Neural cell (in vitro differentiated cells): ENCODE results near the gene NF1. TPM values are rescaled to one million over a fixed set of nuclear protein-coding genes. Genes with fewer than 3 reads are reported as not detected.

Experiments
- H2AFZ ChIP-seq: fragments of 200-600, 300-800 bp; sonication (generic), shearing (Covaris generic); 2 replicates; pipeline ENCODE4 v1.6.0; 2014; ENCODE audit warnings: low read depth, mild to moderate bottlenecking, antibody characterized with exemption, low read length, moderate library complexity
- H3F3A ChIP-seq: fragments of 200-600 bp; shearing (Covaris generic); 2 replicates; pipeline ENCODE4 v1.6.1; 2016; ENCODE audit warnings: mild to moderate bottlenecking, moderate library complexity, mixed read lengths, antibody characterized with exemption, low read length; ENCODE audit not compliant: insufficient read depth, poor library complexity, severe bottlenecking
- H3K27ac ChIP-seq: fragments of 200-600, 300-800 bp; sonication (generic), shearing (Covaris generic); 2 replicates; pipeline ENCODE4 v1.5.1; 2014; ENCODE audit warnings: mild to moderate bottlenecking, low read length, moderate library complexity
- H3K27me3 ChIP-seq: fragments of 300-800, 200-600 bp; sonication (generic), shearing (Covaris generic); 2 replicates; pipeline ENCODE4 v1.6.0; 2014; ENCODE audit warnings: mild to moderate bottlenecking, low read depth, low read length, moderate library complexity; ENCODE audit not compliant: insufficient read depth
- H3K36me3 ChIP-seq: fragments of 300-800, 200-600 bp; sonication (generic), shearing (Covaris generic); 2 replicates; pipeline ENCODE4 v1.5.1; 2014; ENCODE audit warnings: mild to moderate bottlenecking, antibody characterized with exemption, low read length, moderate library complexity; ENCODE audit not compliant: insufficient read depth
- H3K4me2 ChIP-seq: fragments of 300-800, 200-600 bp; sonication (generic), shearing (Covaris generic); 2 replicates; pipeline ENCODE4 v1.6.0; 2014; ENCODE audit warnings: mild to moderate bottlenecking, low read length
- H3K4me3 ChIP-seq: fragments of 300-800, 200-600 bp; sonication (generic), shearing (Covaris generic); 2 replicates; pipeline ENCODE4 v1.5.1; 2014; ENCODE audit warnings: mild to moderate bottlenecking, low read length, moderate library complexity
- H3K79me2 ChIP-seq: fragments of 200-600 bp; shearing (Covaris generic); replicated peaks from 2 replicates; pipeline ENCODE4 v1.6.0; 2014; ENCODE audit warnings: mild to moderate bottlenecking, low read length, moderate library complexity; ENCODE audit not compliant: insufficient read depth
- H3K9ac ChIP-seq: fragments of 300-800, 200-600 bp; sonication (generic), shearing (Covaris generic); 2 replicates; pipeline ENCODE4 v1.6.1; 2016; ENCODE audit warnings: mild to moderate bottlenecking, low read length, mixed read lengths
- H3K9me2 ChIP-seq: fragments of 200-600 bp; shearing (Covaris generic); 2 replicates; pipeline ENCODE4 v1.6.1; 2016; ENCODE audit warnings: mild to moderate bottlenecking, low read length, mixed read lengths; ENCODE audit not compliant: insufficient read depth
- H3K9me3 ChIP-seq: fragments of 200-600, 300-800 bp; sonication (generic), shearing (Covaris generic); 2 replicates; pipeline ENCODE4 v1.6.1; 2016; ENCODE audit warnings: mild to moderate bottlenecking, mixed run types, low read length, moderate library complexity, mixed read lengths
- H4K20me1 ChIP-seq: fragments of 200-600 bp; shearing (Covaris generic); 2 replicates; pipeline ENCODE4 v1.6.1; 2016; ENCODE audit warnings: mild to moderate bottlenecking, mixed run types; ENCODE audit not compliant: insufficient read depth
- EP300 ChIP-seq: fragments of 450-650 bp; conservative IDR thresholded peaks from 2 replicates; pipeline ENCODE4 v1.6.1; 2014; ENCODE audit warnings: antibody characterized with exemption, mild to moderate bottlenecking, moderate library complexity; ENCODE audit not compliant: poor library complexity, severe bottlenecking
- EZH2 ChIP-seq: fragments of 200-600, 300-800 bp; shearing (Covaris generic), sonication (generic); IDR thresholded peaks from 2 replicates; pipeline ENCODE4 v1.6.1; 2014; ENCODE audit warnings: antibody characterized with exemption, low read length, borderline replicate concordance, mild to moderate bottlenecking; ENCODE audit not compliant: insufficient read depth, poor library complexity, severe bottlenecking
- MXI1 ChIP-seq: fragments of 450-650 bp; conservative IDR thresholded peaks from 2 replicates; pipeline ENCODE4 v1.6.1; 2014; ENCODE audit warnings: antibody characterized with exemption, mild to moderate bottlenecking; ENCODE audit not compliant: poor library complexity, severe bottlenecking
- POLR2AphosphoS5 ChIP-seq: IDR thresholded peaks from 2 replicates; pipeline ENCODE4 v1.6.1; 2012
- RAD21 ChIP-seq: fragments of 450-650 bp; conservative IDR thresholded peaks from 2 replicates; pipeline ENCODE4 v1.6.1; 2014; ENCODE audit warnings: antibody characterized with exemption, mild to moderate bottlenecking, moderate library complexity
- REST ChIP-seq: IDR thresholded peaks from 2 replicates; pipeline ENCODE4 v1.6.1; 2012; ENCODE audit warnings: borderline replicate concordance
- SMC3 ChIP-seq: fragments of 450-650 bp; conservative IDR thresholded peaks from 2 replicates; pipeline ENCODE4 v1.6.1; 2014; ENCODE audit warnings: antibody characterized with exemption, mild to moderate bottlenecking, moderate library complexity; ENCODE audit not compliant: poor library complexity
- TAF1 ChIP-seq: IDR thresholded peaks from 2 replicates; pipeline ENCODE4 v1.6.1; 2012; ENCODE audit warnings: low read depth
- polyA plus RNA-seq: library from polyadenylated mRNA; depleted of rRNA; stranded (reverse); fragments of >200 nt; gene quantifications from 2 replicates; pipeline ENCODE4 v1.2.3, GENCODE V29; 2014
- TF ChIP-seq, protein P1 (sequence below): fragments of 450-650 bp; IDR thresholded peaks from 2 replicates; pipeline ENCODE4 v1.5.1; 2014; ENCODE audit warnings: antibody characterized with exemption, mild to moderate bottlenecking, moderate library complexity; ENCODE audit not compliant: poor library complexity, severe bottlenecking

NF1 gene
- polyA plus RNA-seq, 1 donor from 2014 or later, result 22.4 TPM

DNA sequence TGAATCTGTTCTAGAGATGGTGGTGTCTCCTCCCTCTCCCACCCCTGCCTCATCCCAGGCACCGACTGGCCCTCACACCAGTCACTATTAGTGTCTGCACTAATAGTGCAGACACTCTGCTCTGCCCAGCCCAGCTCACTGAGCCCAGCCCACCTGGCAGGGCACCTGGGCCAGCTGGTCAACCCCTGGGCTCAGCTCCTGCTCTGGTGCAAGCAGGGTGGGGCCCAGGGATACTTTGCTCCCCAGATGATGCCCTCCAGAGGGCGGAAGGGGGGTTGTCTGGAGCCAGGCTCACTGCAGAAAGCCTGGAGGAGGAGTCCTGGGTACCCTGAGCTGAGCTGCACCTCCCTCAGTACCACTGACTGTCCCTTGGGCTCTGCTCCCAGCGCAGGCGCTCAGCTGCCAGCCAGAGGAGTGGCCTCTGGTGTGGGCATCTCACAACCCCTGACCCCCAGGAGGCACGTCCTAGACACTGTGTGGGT, 311.2 kb downstream of the NF1 start:
- TF ChIP-seq TAF1, result no peak
- TF ChIP-seq MXI1, result no peak
- no peak for TF ChIP-seq EP300
- TF ChIP-seq, protein P1, sequence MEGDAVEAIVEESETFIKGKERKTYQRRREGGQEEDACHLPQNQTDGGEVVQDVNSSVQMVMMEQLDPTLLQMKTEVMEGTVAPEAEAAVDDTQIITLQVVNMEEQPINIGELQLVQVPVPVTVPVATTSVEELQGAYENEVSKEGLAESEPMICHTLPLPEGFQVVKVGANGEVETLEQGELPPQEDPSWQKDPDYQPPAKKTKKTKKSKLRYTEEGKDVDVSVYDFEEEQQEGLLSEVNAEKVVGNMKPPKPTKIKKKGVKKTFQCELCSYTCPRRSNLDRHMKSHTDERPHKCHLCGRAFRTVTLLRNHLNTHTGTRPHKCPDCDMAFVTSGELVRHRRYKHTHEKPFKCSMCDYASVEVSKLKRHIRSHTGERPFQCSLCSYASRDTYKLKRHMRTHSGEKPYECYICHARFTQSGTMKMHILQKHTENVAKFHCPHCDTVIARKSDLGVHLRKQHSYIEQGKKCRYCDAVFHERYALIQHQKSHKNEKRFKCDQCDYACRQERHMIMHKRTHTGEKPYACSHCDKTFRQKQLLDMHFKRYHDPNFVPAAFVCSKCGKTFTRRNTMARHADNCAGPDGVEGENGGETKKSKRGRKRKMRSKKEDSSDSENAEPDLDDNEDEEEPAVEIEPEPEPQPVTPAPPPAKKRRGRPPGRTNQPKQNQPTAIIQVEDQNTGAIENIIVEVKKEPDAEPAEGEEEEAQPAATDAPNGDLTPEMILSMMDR, result no peak
- TF ChIP-seq REST, result no peak
- no peak for TF ChIP-seq EZH2
- no peak for TF ChIP-seq SMC3
- no peak for TF ChIP-seq RAD21
- no peak for TF ChIP-seq POLR2AphosphoS5
- H3K4me2 ChIP-seq, result no peak overlapping the region
- H3K4me3 ChIP-seq, result no peak overlapping the region
- no peaks in the 10 kb centered on the region for H3K9me2 ChIP-seq
- no peaks in the 10 kb centered on the region for H3F3A ChIP-seq
- no peak overlapping the region for H2AFZ ChIP-seq
- H3K9me3 ChIP-seq, result no peaks in the 10 kb centered on the region
- no peaks in the 10 kb centered on the region for H3K36me3 ChIP-seq
- no peak overlapping the region for H3K9ac ChIP-seq
- no peaks in the 10 kb centered on the region for H4K20me1 ChIP-seq
- H3K27ac ChIP-seq, result no peak overlapping the region
- H3K27me3 ChIP-seq, result no peaks in the 10 kb centered on the region
- no peaks in the 10 kb centered on the region for H3K79me2 ChIP-seq

DNA sequence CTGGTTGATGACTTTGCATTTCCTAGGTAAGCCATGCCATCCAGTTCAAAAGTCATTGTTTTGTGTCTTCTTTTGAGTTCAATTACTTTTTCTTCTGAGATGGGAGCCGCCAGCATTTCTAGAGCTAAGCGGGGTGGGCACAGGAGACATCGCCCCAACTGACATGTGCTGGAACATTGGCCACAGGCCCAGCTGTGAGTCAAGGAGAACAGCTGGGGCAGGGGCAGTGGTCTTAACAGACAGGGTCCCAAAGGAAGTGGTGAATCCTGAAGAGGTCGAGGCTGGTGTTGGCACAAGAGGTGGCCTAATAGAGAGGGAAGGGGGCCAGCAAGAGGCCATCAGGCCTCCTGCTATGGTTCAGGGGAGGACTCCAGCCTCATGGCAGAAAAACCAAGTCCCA, 313.8 kb downstream of the NF1 start:
- no peaks in the 10 kb centered on the region for H3K79me2 ChIP-seq
- H3K4me2 ChIP-seq, result no peak overlapping the region
- no peaks in the 10 kb centered on the region for H4K20me1 ChIP-seq
- H3K9me3 ChIP-seq, result no peaks in the 10 kb centered on the region
- H3K9me2 ChIP-seq, result no peaks in the 10 kb centered on the region
- no peaks in the 10 kb centered on the region for H3K36me3 ChIP-seq
- H3K27me3 ChIP-seq, result no peaks in the 10 kb centered on the region
- no peaks in the 10 kb centered on the region for H3F3A ChIP-seq
- H3K27ac ChIP-seq, result no peak overlapping the region
- no peak overlapping the region for H3K9ac ChIP-seq
- TF ChIP-seq POLR2AphosphoS5, result no peak
- no peak for TF ChIP-seq EP300
- TF ChIP-seq RAD21, result no peak
- TF ChIP-seq TAF1, result no peak
- TF ChIP-seq REST, result no peak
- TF ChIP-seq MXI1, result no peak
- TF ChIP-seq SMC3, result no peak
- TF ChIP-seq, protein P1, result no peak
- no peak for TF ChIP-seq EZH2
- no peak overlapping the region for H2AFZ ChIP-seq
- H3K4me3 ChIP-seq, result no peak overlapping the region
